NCI-H128 (cell line): ENCODE measurements around the gene PRR3.

Experiments
- DNase-seq: peaks from one replicate; lab custom pipeline; 2025; ENCODE audit not compliant: unreplicated experiment; lab: John Stamatoyannopoulos, UW

The PRR3 gene

GRCh38 chr6:30611150-30611855 lies 54.2 kb downstream of the PRR3 start:
- DNase-seq: no peak

DNA sequence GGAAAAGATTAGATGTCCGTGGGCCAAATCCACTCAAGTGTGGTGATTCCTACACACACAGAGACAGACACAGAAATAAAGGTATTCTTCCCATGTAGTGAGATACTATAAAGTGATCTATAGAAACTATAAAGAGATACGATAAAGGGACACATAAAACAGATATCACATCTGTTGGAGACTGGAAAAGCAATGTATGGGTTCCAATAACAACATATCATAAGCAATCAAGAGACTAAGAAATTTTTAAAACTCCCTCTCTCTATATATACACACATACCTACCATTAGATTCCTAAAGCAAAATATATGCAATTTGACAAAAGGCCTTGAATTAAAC lies 54.7 kb downstream of the PRR3 start:
- no peak for DNase-seq

- DNase-seq: no peak
These were observed 55.1 kb downstream of the PRR3 start for GRCh38 chr6:30612213-30612612.

GRCh38 chr6:30612687-30613248 lies 55.7 kb downstream of the PRR3 start:
- DNase-seq: no peak
